GM12801 (cell line): ENCODE measurements around the gene CHST15.

ENCODE experiments used
- TF ChIP-seq, protein P1 (sequence below): IDR thresholded peaks from one replicate; pipeline ENCODE4 v1.5.1; 2011; ENCODE audit warnings: control low read depth; ENCODE audit not compliant: insufficient read length; ENCODE audit errors: extremely low read depth

CHST15 gene

GRCh38 chr10:124088915-124089314 is 4.5 kb downstream of the CHST15 start:
- TF ChIP-seq, protein P1, sequence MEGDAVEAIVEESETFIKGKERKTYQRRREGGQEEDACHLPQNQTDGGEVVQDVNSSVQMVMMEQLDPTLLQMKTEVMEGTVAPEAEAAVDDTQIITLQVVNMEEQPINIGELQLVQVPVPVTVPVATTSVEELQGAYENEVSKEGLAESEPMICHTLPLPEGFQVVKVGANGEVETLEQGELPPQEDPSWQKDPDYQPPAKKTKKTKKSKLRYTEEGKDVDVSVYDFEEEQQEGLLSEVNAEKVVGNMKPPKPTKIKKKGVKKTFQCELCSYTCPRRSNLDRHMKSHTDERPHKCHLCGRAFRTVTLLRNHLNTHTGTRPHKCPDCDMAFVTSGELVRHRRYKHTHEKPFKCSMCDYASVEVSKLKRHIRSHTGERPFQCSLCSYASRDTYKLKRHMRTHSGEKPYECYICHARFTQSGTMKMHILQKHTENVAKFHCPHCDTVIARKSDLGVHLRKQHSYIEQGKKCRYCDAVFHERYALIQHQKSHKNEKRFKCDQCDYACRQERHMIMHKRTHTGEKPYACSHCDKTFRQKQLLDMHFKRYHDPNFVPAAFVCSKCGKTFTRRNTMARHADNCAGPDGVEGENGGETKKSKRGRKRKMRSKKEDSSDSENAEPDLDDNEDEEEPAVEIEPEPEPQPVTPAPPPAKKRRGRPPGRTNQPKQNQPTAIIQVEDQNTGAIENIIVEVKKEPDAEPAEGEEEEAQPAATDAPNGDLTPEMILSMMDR = no peak

DNA sequence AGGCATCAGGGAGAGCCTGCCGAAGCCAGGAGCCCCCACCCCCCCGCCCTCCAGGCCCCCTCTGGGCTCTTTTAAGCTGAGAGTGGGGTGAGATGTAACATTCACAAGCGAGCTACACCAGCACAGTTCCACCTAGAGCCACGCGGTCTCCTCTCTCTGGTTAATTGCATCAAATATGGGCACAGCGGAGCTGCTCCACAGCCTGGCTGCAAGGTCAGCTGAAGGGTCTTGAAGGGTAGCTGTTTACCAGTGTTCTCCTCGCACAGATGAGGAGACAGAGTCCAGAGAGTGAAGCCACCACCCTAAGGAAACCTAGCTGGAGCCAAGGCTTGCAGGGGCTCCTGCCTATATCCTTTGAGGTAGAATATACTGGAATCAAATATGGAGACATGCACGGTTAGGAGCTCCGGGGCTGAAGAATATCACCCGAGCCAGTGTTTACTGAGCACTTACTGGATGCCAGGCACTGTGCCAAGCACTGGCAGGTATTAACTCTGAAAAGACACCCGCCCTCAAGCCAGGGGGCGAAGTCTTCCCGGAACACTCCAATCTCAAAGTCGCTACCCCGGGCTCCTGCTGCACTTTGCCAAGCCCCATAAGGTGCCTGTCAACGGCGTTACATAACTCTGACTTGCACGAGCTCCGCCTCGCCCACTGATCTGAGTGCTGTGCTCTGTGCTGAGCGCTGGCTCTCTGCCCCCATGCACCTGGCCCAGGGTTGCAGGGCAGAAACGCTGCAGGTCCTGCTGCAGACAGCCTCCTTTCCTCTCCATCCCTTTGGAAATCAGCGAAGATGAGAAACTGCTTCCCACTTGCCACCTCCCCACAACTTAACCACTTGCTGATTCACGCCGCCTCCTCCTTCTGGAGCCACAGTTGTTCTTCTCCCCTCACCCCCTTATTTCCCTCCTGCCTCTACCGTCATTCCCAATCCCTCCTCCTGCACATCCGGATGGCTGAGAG is 5.4 kb downstream of the CHST15 start:
- TF ChIP-seq, protein P1 = no peak

GRCh38 chr10:124086787-124087671 is 6.4 kb downstream of the CHST15 start:
- TF ChIP-seq, protein P1 = no peak

GRCh38 chr10:124086097-124086710 is 7.2 kb downstream of the CHST15 start:
- TF ChIP-seq, protein P1 = no peak

DNA sequence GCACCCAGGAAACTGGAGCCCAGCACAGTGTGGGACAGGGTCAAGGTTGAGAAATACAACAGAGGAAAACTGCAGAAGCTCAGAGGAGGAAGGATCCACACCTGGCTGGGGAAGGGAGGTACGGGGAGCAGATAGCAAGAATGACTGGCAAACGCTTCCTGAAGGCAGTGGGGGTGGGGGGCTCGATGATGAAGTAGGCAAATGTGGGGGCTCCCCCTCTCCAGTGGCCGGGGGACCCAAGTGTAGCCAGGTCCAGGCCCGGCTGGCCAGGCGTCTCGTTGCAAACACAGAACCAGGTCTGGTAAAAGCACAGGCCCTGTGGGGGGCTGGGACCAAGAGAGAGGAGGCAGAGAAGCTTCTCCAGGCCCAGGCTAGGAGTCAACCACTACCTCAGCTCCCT is 7.7 kb downstream of the CHST15 start:
- TF ChIP-seq, protein P1 = no peak

DNA sequence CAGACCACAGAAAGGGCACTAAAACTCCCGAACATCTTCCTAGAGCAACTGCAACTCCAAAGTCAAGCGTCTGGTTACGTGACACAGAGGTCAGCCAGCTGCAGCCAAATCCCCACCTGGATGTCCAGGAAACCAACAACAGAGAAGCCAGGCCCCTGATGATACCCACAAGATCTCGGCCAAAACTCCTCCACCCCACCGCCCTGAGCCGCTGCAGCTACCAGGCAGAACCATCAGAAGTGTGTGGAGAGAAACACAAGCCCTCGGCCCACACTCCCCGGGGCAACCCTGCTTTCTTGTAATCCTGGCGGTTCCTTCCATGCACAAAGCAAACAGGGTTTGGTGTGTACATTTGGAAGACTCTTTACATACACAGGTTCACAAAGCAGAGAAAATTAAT is 8.7 kb downstream of the CHST15 start:
- TF ChIP-seq, protein P1 = no peak
